Activated naive CD4-positive, alpha-beta T cell treated with anti-CD3 and anti-CD28 coated beads, Interleukin-2, amount 50 U/mL, for 72 hours (primary cell): ENCODE data around the gene PCGF1. TPM values are rescaled to one million over a fixed set of nuclear protein-coding genes. Genes with fewer than 3 reads are reported as not detected.

Experiments
- ATAC-seq, 2 donors: fragments of 150-1000 bp; cut with Tn5 transposase; 2 replicates each; pipeline ENCODE4 v1.10.0; 2021; ENCODE audit warnings: mild to moderate bottlenecking in 2 of 2, moderate library complexity in 2 of 2
- DNase-seq, 2 donors: peaks; one replicate each; pipeline ENCODE4 v3.0.0; 2021 to 2022; ENCODE audit warnings: low spot score in 2 of 2
- H3K27ac Mint-ChIP-seq, 2 donors: one replicate each; pipeline ENCODE4 v1.8.0; 2022; ENCODE audit warnings: mild to moderate bottlenecking in 2 of 2, mixed read lengths in 2 of 2
- H3K36me3 Mint-ChIP-seq, 2 donors: one replicate each; pipeline ENCODE4 v1.8.0; 2022; ENCODE audit warnings: mixed read lengths in 2 of 2
- H3K9me3 Mint-ChIP-seq, 2 donors: one replicate each; pipeline ENCODE4 v1.8.0; 2022; ENCODE audit warnings: mixed read lengths in 2 of 2
- total RNA-seq, 2 donors: library from RNA; stranded (reverse); gene quantifications; one replicate each; pipeline ENCODE4 v1.2.3, GENCODE V29; 2022

PCGF1 gene
- total RNA-seq, 2 donors from 2014 or later, result 26.2 to 39.9 TPM

DNA sequence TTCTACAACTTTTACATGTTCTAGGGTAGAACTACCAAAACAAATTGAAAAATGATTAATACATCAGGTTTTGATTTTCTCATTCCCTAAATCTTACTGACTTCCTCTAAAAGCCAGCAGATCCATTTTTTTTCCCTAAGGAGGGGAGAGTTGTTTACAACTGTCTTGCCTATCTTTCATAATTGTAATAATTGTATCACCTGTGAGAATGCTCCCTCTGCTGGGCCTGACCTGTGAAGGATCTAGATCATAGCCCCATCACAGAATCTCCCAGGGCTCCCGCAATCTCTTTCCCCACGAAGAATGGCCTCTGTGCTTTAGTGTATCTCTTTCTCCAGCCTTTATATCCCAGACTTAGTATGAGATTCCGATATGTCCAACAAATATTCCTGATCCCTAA is 37.1 kb upstream of the PCGF1 start:
- ATAC-seq (no peak), DNase-seq (no peak)
- H3K9me3 Mint-ChIP-seq, result no peaks in the 10 kb centered on the region
- H3K27ac Mint-ChIP-seq, result no peak overlapping the region
- peaks cover 0 to 9% of the 10 kb centered on the region in 2 donors for H3K36me3 Mint-ChIP-seq

DNA sequence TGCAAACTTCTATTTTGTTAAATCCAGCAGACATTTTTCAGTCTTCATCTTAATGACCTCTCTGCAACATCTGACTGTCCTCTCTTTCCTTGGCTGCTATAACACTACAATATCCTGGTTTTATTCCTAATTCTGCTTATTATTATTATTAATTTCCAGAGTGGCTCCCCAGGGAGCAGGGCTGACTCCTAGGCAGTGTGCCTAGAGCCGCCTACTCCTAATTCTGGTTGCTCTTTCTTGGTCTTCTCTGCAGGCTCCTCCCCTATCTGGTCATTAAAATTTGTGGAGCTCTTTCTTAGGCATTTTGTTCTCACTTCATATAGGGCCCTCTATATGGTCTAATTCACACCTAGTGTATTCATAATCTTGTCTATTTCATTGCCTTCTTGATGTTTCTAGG is 35.5 kb upstream of the PCGF1 start:
- Mint-ChIP-seq H3K9me3 (no peaks in the 10 kb centered on the region), H3K36me3 (peaks cover 0 to 1% of the 10 kb centered on the region in 2 donors), H3K27ac (peak overlapping the region in 1 of 2 donors; percentile 23)
- DNase-seq, result no peak
- ATAC-seq, result no peak

DNA sequence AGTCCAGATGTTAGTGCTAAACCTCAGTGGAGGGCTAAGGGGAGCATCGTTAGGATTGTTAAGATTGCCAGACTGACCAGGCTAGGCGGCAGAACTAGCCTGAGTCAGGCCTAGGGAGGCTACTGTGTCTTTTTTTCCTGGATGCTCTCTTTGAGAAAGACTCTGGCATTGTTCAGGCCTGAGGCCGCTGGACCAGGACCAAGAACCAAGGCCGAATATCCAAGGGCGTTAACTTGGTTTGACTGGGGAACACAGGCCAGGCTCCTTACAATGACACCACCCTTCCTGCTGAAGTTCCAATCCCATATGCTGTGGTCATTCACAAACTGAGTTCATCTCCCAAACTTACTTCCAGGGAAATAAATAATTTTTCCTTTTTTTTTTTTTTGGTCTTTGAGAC is 32.8 kb upstream of the PCGF1 start:
- no peaks in the 10 kb centered on the region for H3K36me3 Mint-ChIP-seq
- no peak overlapping the region for H3K27ac Mint-ChIP-seq
- no peak for DNase-seq
- ATAC-seq, result no peak
- H3K9me3 Mint-ChIP-seq, result no peaks in the 10 kb centered on the region

- no peak overlapping the region for H3K27ac Mint-ChIP-seq
- H3K9me3 Mint-ChIP-seq, result no peaks in the 10 kb centered on the region
- ATAC-seq (no peak), DNase-seq (no peak)
- no peaks in the 10 kb centered on the region for H3K36me3 Mint-ChIP-seq
Observed at GRCh38 chr2:74538881-74539339, 31.4 kb upstream of the PCGF1 start.

- ATAC-seq (no peak), DNase-seq (no peak)
- Mint-ChIP-seq H3K9me3 (no peaks in the 10 kb centered on the region), H3K36me3 (peaks cover 0 to 6% of the 10 kb centered on the region in 2 donors), H3K27ac (no peak overlapping the region)
Observed at GRCh38 chr2:74537140-74537539, 29.6 kb upstream of the PCGF1 start.

- Mint-ChIP-seq H3K36me3 (peaks cover 0 to 10% of the 10 kb centered on the region in 2 donors), H3K27ac (no peak overlapping the region), H3K9me3 (no peaks in the 10 kb centered on the region)
- ATAC-seq, result peak in 1 of 2 donors; percentile 19
- DNase-seq, result no peak
Observed at GRCh38 chr2:74536166-74536950, 28.9 kb upstream of the PCGF1 start.

- DNase-seq (no peak), ATAC-seq (no peak)
- Mint-ChIP-seq H3K9me3 (no peaks in the 10 kb centered on the region), H3K27ac (peak overlapping the region in 1 of 2 donors; percentile 31), H3K36me3 (peaks cover 6 to 14% of the 10 kb centered on the region in 2 donors)
Observed at GRCh38 chr2:74535440-74535965, 28.0 kb upstream of the PCGF1 start.

GRCh38 chr2:74534411-74534810 is 26.9 kb upstream of the PCGF1 start:
- Mint-ChIP-seq H3K9me3 (no peaks in the 10 kb centered on the region), H3K36me3 (peaks cover 8 to 20% of the 10 kb centered on the region in 2 donors)

GRCh38 chr2:74533464-74533863 is 26.0 kb upstream of the PCGF1 start:
- ATAC-seq (no peak), DNase-seq (no peak)
- Mint-ChIP-seq H3K36me3 (peaks cover 17 to 30% of the 10 kb centered on the region in 2 donors), H3K27ac (peak overlapping the region in 1 of 2 donors; percentile 11), H3K9me3 (no peaks in the 10 kb centered on the region)

More at GRCh38 chr2:74534411-74534810, 26.9 kb upstream of the PCGF1 start:
- DNase-seq (no peak), ATAC-seq (no peak)
- H3K27ac Mint-ChIP-seq, result peak overlapping the region in 1 of 2 donors; percentile 30

DNA sequence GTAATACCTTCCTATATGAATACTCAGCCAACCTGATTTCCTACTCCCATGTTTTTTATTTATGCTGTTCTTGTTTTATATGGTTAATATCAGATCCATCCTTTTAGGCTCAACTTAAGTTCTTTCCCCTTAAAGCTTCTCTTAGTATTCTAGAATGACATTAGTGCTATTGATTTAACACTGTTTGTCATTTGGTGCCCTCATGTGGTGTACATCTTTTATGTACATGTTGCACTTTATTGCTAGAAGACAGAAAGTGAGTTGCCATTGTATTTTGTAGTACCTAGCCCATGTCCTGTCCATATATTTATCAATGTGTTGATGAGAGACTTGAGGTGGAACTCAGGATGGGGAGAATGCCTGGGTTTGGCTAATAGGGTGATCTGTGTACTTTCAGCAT is 24.7 kb upstream of the PCGF1 start:
- H3K9me3 Mint-ChIP-seq, result no peaks in the 10 kb centered on the region
- ATAC-seq (no peak), DNase-seq (no peak)
- H3K36me3 Mint-ChIP-seq, result peaks cover 30 to 39% of the 10 kb centered on the region in 2 donors
- peak overlapping the region in 1 of 2 donors; percentile 98 for H3K27ac Mint-ChIP-seq

DNA sequence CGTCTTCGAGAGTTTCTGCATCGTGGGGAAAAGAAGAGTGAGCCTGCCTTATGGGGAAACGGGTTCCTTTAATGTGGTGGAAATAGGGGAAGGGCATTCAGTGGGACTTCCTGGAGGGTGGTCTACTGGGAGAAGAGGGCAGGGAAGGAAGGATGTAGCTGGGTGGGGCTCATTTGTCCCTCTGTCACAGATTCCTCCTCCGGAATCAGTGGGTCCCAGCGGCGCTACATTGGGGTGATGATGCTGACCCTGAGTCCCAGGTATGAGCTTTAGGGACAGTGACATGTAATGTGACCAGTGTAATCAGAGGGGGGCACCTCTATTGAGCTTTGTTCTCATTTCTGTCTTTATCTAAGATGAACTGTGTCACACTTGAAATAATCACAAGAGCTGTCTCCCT is 24.2 kb upstream of the PCGF1 start:
- Mint-ChIP-seq H3K9me3 (no peaks in the 10 kb centered on the region), H3K36me3 (peaks cover 35 to 42% of the 10 kb centered on the region in 2 donors), H3K27ac (peak overlapping the region; percentile 34 to 98)
- DNase-seq, result no peak
- no peak for ATAC-seq

GRCh38 chr2:74530239-74531187 is 23.0 kb upstream of the PCGF1 start:
- ATAC-seq (peak; percentile 23 to 77), DNase-seq (peak; percentile 40 to 87)
- Mint-ChIP-seq H3K36me3 (peaks cover 44 to 48% of the 10 kb centered on the region in 2 donors), H3K27ac (peak overlapping the region; percentile 6 to 98), H3K9me3 (no peaks in the 10 kb centered on the region)

DNA sequence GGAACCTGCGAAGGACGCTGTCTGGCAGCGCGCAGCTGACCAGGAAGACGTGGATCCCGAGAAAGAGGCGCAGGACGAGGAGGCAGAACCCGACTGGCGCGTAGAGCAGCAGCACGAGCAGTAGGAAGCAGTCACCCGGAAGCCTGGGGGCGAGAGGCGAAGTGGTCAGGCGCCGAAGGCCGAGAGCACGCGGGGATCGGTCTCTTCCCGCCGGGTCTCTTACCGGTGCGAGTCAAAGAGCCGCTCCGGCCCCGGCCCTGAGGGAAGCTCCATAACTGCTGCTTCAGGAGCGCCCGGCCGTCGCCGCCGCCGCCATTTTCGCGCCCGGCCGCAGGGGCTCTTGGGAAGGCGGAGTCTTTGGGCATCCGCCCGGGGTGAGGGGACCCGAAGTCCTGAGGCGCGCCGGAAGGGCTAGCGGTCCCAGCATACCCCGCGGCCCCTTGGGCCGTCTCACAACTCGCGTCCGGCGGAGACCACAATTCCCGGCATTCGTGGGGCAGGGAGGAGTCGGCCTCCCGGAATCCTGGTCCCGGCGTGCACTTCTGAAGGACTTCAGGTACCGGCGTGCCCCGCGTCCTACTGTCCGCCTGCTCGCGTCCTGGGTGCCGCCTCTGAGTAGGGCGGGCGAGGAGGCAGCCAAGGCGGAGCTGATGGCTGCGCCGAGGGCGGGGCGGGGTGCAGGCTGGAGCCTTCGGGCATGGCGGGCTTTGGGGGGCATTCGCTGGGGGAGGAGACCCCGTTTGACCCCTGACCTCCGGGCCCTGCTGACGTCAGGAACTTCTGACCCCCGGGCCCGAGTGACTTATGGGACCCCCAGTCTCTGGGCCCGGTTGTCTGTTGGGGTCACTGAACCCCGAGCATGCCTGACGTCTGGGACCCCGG is 22.1 kb upstream of the PCGF1 start, which contains the start of the genes AUP1 and HTRA2:
Gene AUP1 (minus strand): TSS at position 350 of the 882 bp plus-strand sequence. CDS start 77 bp downstream, at position 273.
Gene HTRA2 (plus strand): TSS at position 577 of the 882 bp plus-strand sequence. CDS start 74 bp downstream, at position 651.
- H3K27ac Mint-ChIP-seq, result peak within 1 kb of the TSS; percentile 98
- peaks cover 44 to 48% of the 10 kb centered on the region in 2 donors for H3K36me3 Mint-ChIP-seq
- peak; percentile 47 to 90 for ATAC-seq

DNA sequence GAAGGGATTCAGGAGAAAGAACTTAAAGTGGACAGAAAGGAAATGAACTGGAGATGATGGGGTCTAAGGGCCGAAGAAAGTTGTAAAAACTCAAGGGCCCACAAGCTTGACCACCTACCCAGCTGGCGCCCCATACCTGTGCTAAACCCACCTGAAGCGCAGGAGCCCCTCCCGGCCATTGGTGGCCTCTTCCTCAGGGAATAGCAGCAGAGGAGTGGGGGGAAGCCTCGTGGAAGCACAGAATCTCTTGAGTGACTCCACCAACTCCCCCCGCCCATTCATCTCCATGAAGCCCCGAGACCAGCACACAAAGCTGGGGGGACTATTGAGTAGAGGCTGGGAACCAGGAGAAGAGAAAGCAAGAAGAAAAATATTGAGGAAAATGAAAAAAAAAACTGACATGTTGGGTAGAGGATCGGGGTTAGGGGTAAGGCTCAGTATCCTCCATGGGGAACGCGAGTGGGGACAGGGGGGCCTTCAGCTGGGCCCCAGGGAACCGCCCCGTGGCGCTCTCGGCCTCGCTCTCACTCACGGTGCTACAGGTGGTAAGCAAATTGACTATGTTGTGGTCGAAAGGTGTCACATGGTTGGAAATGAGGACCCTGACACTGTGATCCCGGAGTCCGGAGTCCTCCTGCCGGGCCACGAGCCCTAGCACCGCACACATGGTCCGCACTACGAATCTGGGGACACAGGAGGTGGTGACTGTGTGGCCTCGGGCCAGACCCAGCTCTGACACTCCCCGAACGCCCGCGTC is 21.3 kb upstream of the PCGF1 start:
- Mint-ChIP-seq H3K27ac (peak overlapping the region; percentile 98), H3K36me3 (peaks cover 44 to 48% of the 10 kb centered on the region in 2 donors), H3K9me3 (no peaks in the 10 kb centered on the region)
- peak; percentile 8 to 24 for ATAC-seq
- peak in 1 of 2 donors; percentile 63 for DNase-seq

More for the DNA sequence above, 22.1 kb upstream of the PCGF1 start, which contains the start of the genes AUP1 and HTRA2:
- H3K9me3 Mint-ChIP-seq, result no peaks in the 10 kb centered on the region
- peak; percentile 82 to 87 for DNase-seq

DNA sequence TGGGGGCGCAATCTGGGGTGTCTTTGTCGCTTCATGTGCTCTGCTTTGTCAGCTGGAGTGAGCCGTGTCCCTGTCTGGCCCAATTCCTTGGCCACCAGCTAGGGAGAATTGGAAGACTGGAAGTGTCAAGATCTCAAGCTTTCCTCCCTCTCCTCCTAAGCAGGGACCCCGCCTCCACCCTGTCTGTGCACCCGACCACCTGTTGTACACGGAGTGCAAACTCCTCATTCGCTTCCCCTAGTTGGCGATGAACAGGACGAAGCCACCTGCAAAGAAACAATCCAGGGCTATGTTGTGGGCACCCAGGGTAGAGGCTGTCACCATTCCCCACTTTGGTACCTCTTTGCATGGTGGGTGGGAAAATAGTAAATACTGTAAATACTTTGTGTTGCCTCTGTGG is 20.2 kb upstream of the PCGF1 start:
- H3K9me3 Mint-ChIP-seq, result no peaks in the 10 kb centered on the region
- no peak for DNase-seq
- H3K36me3 Mint-ChIP-seq, result peaks cover 44 to 48% of the 10 kb centered on the region in 2 donors
- ATAC-seq, result no peak
- peak overlapping the region in 1 of 2 donors; percentile 98 for H3K27ac Mint-ChIP-seq
